Ectodermal cell (in vitro differentiated cells): Measurements from ENCODE around the gene TBCA.

Source experiments
- H3K27ac ChIP-seq: 2 replicates; pipeline ENCODE4 v1.7.0; 2013; ENCODE audit warnings: mild to moderate bottlenecking, low read depth, low read length; ENCODE audit not compliant: insufficient read depth, poor library complexity, severe bottlenecking
- H3K27me3 ChIP-seq: 2 replicates; pipeline ENCODE4 v1.7.0; 2013; ENCODE audit warnings: mild to moderate bottlenecking, low read length; ENCODE audit not compliant: insufficient read depth, control insufficient read depth, poor library complexity, severe bottlenecking
- H3K36me3 ChIP-seq: one replicate; pipeline ENCODE4 v1.7.0; 2013; ENCODE audit warnings: low read length; ENCODE audit not compliant: control insufficient read depth, insufficient read depth
- H3K4me1 ChIP-seq: one replicate; pipeline ENCODE4 v1.7.0; 2013; ENCODE audit warnings: low read length; ENCODE audit not compliant: control insufficient read depth, insufficient read depth
- H3K4me3 ChIP-seq: 2 replicates; pipeline ENCODE4 v1.7.0; 2013; ENCODE audit warnings: low read depth, low read length, control low read depth; ENCODE audit not compliant: insufficient read depth
- H3K9me3 ChIP-seq: 2 replicates; pipeline ENCODE4 v1.7.0; 2013; ENCODE audit warnings: mild to moderate bottlenecking, low read length, moderate library complexity; ENCODE audit not compliant: control insufficient read depth
- WGBS, 2 experiments: methylation state at CpG; one replicate each; pipeline ENCODE4 v1.1.7; 2013; ENCODE audit warnings: missing lambda C conversion rate in 2 of 2; 5-methylcytosine and 5-hydroxymethylcytosine counted together

TBCA gene

DNA sequence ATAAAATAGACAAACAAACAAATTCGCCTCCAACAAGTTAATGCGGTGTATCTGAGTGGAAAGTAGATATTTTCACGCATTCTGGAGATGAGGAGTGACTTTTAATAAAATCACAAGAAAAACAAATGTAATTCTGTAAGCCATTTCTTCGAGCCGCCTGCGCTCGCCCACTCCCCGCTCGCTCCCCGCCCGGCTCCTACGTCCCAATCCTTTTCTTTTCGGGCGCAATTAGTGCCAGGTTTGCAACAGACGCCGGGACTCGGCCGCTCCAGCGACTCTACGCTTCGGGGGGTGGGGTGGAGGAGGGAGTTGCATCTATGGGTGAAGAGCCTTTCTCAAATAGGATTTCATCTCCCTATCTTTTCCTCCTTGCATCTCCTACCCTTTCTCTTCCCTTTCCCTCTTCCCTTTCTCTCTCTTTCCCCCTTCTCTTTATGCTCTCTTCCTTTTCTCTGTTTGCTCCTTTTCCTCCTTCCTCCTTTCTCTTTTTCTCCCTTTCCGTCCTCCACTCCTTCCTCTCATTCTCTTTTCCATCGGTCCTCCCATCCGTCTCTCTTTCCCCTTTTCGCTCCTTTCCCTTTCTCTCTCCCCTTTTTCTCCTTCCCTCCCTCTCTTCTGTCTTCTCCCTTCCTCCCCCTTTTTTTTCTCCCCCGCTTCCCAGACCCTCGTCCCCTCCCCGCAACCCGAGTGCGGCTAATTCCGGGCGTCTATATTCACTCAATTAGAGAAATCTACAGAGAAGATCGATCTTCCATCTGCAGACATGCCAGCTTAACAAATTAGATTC, 131.6 kb downstream of the TBCA start:
- Histone ChIP-seq H3K27ac (no peak overlapping the region), H3K4me1 (peaks cover 28% of the 10 kb centered on the region), H3K4me3 (no peak overlapping the region), H3K36me3 (no peaks in the 10 kb centered on the region), H3K9me3 (no peaks in the 10 kb centered on the region), H3K27me3 (peaks cover 100% of the 10 kb centered on the region)
- 1% methylated on average over 23 to 27 of the region's 33 CpGs for WGBS, 2 experiments

GRCh38 chr5:77643654-77644370, 132.3 kb downstream of the TBCA start:
- H3K36me3 ChIP-seq: no peaks in the 10 kb centered on the region
- H3K9me3 ChIP-seq: no peaks in the 10 kb centered on the region
- peaks cover 100% of the 10 kb centered on the region for H3K27me3 ChIP-seq
- WGBS, 2 experiments: 0 to 2% methylated on average over 23 to 24 of the region's 28 CpGs
- no peak overlapping the region for H3K4me3 ChIP-seq
- no peak overlapping the region for H3K27ac ChIP-seq
- peaks cover 28% of the 10 kb centered on the region for H3K4me1 ChIP-seq

DNA sequence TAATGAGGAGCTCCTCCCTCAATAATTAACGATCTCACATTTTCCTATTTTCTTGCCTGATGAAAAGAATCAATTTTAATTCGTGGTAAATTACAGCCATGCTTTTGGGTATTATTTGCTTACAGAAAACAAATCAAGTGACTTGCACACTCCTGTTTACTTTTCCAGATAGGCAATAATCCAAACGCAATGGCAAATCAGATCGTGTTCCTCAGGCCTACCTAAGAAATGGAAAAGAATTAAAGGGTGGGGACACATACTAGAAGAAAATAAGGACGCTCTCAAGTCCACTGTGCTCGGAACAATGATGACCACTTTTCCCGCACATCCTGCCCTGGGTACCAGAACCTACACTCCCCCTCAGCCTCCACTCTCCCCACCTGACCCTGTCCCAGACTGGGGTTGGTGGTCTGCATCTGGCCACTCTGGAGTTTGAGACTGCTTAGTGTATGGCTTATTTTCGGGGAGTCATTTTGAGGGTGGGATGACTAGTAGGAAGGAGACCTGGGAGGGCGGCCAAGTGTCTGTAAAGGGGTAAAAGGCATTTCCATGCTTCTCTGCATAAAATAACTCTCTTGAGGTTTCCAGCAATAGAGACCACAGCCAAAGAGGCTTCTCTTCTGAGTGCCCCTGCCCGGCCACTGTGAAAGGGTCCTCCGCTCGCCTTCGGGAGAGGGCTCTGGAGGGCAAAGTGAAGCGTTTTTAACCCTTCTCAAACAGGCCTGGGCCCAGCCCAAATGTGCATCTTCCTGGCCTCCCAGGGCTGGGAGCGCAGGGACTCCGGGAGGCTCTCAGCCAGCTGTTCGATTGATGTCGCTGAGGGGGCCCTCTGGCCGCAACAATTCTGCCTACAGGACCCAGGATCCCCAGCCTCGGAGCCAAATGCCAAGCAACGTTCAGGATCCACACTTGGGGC, 133.1 kb downstream of the TBCA start:
- Histone ChIP-seq H3K27me3 (peaks cover 100% of the 10 kb centered on the region), H3K4me1 (peaks cover 28% of the 10 kb centered on the region), H3K36me3 (no peaks in the 10 kb centered on the region), H3K9me3 (no peaks in the 10 kb centered on the region), H3K4me3 (no peak overlapping the region), H3K27ac (no peak overlapping the region)
- 2 to 3% methylated on average over 19 to 21 of the region's 21 CpGs for WGBS, 2 experiments

DNA sequence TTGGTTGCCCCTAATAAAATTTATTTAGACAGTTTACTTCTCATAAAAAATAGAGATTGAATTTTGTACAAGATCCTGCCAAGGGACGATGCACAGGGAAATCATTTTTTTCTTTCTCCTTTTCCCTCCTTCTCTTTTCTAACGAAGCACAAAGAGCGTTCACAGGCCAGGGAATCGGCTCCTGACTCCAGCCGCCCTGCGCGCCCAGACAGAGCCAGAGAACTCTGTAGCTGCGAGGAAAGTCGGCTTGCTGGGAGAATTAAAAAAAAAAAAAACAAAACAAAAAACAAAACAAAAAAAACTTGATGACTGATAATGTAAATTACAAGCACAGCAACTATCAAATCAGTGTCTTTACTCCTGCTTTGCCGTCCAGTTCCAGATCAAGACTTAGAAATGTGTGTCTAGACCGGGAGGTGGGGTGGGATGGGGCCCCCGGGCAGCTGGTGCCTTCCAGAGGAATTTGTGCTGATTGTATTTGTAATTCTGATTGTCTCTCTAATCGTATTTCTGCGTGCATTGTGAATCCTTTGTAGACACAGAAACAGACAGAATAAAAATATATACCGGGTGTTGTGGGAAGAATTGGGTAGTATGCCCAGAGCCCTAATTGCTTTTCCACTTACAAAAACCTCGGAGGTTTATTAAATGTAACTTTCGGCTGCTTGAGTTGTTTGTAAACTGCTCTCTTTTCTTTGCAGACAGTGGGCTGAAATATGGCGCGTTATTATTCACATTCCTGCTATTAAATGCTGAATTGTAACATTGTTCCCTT, 134.0 kb downstream of the TBCA start:
- Histone ChIP-seq H3K27ac (no peak overlapping the region), H3K9me3 (no peaks in the 10 kb centered on the region), H3K36me3 (no peaks in the 10 kb centered on the region), H3K4me1 (peaks cover 28% of the 10 kb centered on the region), H3K4me3 (no peak overlapping the region), H3K27me3 (peaks cover 100% of the 10 kb centered on the region)
- WGBS, 2 experiments: 6% methylated on average over 17 to 19 of the region's 19 CpGs

GRCh38 chr5:77641397-77641943, 134.7 kb downstream of the TBCA start:
- 1% methylated on average over 22 to 23 of the region's 23 CpGs for WGBS, 2 experiments
- Histone ChIP-seq H3K36me3 (no peaks in the 10 kb centered on the region), H3K4me1 (peaks cover 31% of the 10 kb centered on the region), H3K27me3 (peaks cover 100% of the 10 kb centered on the region), H3K27ac (no peak overlapping the region), H3K9me3 (no peaks in the 10 kb centered on the region), H3K4me3 (no peak overlapping the region)
